HuH-7.5 (cell line): ENCODE data around the gene ANKRD37.

ENCODE experiments used
- DNase-seq: peaks from one replicate; pipeline ENCODE4 v3.0.0; 2011; ENCODE audit warnings: low spot score

ANKRD37 gene

GRCh38 chr4:185380320-185380719 lies 16.3 kb upstream of the ANKRD37 start:
- DNase-seq: no peak

DNA sequence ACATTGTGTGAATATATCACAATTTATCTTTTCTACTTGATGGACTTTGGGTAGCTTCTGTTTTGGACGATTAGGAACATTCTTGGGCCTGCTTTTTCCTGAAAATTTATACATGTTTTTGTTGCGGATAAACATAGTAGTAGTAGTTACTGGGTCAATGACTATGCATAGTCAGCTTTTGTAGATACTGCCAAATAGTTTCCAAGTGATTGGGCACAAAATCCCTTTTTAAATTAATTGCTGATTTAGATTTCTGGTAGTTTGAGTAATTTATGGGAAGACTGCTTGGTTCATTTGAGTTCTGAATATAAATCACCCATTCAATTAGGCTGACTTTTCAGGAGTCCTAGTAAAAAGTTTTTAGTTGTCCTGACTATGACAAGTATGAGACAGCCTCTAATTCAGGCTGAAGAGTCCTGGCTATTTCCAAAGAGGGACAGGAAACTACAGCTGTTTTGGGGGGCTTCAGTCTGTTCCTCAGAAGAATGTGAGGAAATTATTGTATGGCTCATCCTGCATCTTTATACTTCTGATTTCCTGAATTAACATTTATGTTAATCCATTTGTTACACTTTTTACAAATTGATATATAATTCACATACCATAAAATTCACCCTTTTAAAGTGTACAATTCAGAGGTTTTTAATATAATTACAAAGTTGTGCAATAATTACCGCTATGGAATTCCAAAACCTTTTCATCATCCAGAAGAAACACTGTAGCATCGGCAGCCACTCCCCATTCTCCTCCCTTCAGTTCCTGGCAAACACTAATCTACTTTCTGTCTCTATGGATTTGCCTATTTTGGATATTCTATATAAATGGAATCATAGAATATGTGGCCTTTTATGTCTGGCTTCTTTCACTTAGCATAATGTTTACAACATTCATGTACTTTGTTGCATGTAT lies 15.1 kb upstream of the ANKRD37 start:
- DNase-seq: no peak

- no peak for DNase-seq
These were observed 13.9 kb upstream of the ANKRD37 start for GRCh38 chr4:185382754-185383153.

GRCh38 chr4:185383451-185383850 lies 13.2 kb upstream of the ANKRD37 start:
- DNase-seq: no peak

- no peak for DNase-seq
These were observed 12.6 kb upstream of the ANKRD37 start for GRCh38 chr4:185384061-185384460.

GRCh38 chr4:185384930-185385331 lies 11.7 kb upstream of the ANKRD37 start:
- DNase-seq: no peak

- DNase-seq: no peak
These were observed 8.7 kb upstream of the ANKRD37 start for GRCh38 chr4:185387957-185388356.

- DNase-seq: no peak
These were observed 5.7 kb upstream of the ANKRD37 start for GRCh38 chr4:185390941-185391340.

GRCh38 chr4:185392156-185392555 lies 4.5 kb upstream of the ANKRD37 start:
- DNase-seq: no peak

DNA sequence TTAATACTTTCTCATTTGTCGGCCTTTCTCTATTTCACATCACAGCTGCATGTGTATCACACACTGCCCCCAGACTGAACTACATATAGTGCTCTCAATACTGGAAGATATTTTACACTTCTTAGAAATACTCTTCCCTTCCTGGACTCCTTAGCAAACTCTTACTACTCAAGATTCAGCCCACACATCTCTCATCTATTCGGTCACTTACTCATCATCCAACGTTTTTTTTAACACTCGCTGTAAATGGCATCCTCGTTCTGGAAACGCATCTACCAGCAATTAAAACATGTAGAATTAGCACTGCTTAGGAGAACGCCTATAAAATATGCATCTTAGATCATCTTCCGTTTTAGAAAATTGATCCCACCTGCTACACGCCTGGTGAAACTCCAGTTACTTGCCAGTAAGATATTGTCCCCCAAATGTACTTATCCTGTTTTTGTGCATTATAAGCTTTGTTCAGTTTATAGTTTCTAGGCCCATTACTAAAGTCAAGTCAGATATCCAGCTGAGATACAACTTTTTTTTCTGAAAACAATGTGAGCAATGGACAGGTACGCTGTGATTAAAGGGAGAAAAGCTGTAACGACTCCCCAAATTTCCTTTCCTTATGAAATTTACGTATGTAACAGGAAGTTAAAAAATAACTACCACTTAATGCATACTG lies 1.9 kb upstream of the ANKRD37 start:
- DNase-seq: no peak

DNA sequence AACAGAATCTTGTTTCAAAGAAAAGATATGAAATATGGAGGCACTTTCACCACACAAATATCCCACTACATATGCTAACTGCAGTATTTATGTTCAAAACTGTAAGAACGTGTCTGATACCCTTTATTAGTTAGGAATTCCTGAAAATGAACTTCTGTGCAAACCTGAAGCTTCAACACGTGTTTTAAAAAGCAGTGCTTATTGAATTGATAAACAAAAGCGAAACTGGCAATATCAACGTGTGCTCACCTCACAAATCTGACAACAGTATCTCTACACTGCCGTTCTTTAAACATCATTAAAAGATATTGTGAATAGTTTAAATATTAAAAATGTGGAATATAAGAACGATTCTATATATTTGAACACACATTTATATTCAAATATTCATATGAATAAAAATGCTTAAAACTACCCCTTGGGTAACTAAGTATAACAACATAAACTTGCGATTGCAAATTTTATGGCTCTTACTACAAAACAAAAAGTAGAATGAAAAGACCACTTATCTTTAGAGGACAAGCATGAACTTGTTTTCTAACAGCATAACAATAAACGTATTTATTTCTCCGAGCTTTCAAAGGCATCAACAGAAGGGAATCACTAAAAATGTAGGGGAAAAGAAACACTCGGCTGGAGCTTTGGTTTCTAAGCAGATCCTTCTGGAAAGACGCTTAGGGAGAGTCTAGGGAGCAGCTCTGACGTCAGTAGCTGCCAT lies 1.2 kb upstream of the ANKRD37 start, which contains the start of gene LRP2BP:
TSS of gene LRP2BP (minus strand) at position 687 of the 718 bp plus-strand sequence. CDS start 17,738 bp downstream, outside the sequence.
- peak; percentile 12 for DNase-seq

DNA sequence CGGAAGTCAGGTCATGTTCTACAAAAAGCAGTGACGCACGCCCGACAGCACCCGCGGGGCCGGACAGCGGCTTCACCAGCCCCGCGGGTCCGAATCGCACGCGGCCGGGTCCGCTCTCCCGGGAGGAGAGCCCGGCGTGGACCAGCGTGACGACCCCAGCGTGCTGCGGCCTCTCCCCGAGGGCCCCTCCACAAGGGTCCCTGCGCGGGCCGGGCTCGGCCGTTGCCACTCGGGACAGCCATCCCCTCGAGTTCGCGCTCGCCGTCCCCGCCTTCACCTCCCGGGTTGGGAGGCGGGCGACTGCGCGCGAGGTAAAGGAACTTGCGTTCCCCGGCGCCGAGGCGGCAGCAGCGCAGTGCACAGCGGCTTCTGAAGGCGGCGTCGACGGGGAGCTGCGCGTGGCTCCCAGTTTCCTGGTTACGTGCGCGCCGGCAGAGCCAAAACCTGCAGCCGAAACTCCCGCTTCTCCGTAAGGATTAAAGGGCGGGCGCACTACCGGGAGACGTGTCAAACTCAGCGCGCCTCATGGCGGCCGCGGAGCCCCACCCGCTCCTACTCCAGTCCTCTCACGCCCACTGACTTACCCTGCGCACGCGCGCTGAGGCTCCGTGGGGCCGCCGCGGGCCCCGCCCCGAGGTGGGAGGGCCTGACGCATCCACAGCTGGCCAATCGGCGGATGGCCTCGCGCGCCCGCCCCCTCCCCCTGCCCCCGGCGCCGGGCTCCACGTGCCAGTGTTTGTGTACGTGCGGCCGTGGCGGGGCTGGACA lies 501 bp upstream of the ANKRD37 start:
- peak; percentile 54 for DNase-seq

GRCh38 chr4:185398618-185399017 lies 2.0 kb downstream of the ANKRD37 start:
- no peak for DNase-seq

DNA sequence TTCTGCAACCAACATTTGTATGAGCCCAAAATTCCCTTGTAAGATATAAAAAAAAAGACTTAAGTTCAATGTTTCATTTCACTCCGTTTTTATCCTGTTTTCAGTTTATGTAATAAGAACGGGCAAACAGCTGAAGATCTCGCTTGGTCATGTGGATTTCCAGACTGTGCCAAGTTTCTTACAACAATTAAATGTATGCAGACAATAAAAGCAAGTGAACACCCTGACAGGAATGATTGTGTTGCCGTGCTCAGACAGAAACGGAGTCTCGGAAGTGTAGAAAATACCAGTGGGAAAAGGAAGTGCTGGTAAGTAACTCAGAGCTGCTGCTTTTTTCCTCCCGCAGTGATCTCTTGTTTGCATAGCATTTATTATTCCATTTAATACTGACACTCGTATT lies 2.8 kb downstream of the ANKRD37 start:
- no peak for DNase-seq

- DNase-seq: no peak
These were observed 7.4 kb downstream of the ANKRD37 start for GRCh38 chr4:185404031-185404430.

GRCh38 chr4:185405296-185405999 lies 8.8 kb downstream of the ANKRD37 start:
- no peak for DNase-seq

GRCh38 chr4:185408432-185408831 lies 11.8 kb downstream of the ANKRD37 start:
- DNase-seq: no peak

DNA sequence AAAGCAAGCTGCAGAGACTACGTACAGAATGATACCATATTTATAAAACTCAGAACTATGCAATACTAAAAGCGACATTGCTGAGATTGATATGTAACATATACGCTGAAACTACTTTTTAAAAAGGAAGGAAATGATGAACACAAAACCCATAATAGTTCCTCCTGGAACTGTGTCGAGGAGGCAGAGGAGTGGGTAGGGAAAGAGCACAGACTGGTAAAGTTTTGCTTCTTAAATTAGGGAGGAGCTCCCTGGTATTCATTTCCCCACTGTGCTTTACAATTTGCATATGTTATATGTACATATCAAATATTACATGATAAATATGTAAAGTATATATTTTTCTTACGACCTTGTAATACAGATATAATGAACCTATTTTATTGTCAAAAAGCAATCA lies 15.2 kb downstream of the ANKRD37 start:
- DNase-seq: no peak

- DNase-seq: no peak
These were observed 15.8 kb downstream of the ANKRD37 start for GRCh38 chr4:185412412-185412811.

GRCh38 chr4:185416955-185417354 lies 20.3 kb downstream of the ANKRD37 start:
- DNase-seq: no peak
